Measurements from ENCODE around the gene APOL6. TPM values are rescaled to one million over a fixed set of nuclear protein-coding genes. Genes with fewer than 3 reads are reported as not detected.

APOL6 gene, protein sequence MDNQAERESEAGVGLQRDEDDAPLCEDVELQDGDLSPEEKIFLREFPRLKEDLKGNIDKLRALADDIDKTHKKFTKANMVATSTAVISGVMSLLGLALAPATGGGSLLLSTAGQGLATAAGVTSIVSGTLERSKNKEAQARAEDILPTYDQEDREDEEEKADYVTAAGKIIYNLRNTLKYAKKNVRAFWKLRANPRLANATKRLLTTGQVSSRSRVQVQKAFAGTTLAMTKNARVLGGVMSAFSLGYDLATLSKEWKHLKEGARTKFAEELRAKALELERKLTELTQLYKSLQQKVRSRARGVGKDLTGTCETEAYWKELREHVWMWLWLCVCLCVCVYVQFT
- total RNA-seq = 10 to 100 TPM; 54.9 to 55.8 TPM

DNA sequence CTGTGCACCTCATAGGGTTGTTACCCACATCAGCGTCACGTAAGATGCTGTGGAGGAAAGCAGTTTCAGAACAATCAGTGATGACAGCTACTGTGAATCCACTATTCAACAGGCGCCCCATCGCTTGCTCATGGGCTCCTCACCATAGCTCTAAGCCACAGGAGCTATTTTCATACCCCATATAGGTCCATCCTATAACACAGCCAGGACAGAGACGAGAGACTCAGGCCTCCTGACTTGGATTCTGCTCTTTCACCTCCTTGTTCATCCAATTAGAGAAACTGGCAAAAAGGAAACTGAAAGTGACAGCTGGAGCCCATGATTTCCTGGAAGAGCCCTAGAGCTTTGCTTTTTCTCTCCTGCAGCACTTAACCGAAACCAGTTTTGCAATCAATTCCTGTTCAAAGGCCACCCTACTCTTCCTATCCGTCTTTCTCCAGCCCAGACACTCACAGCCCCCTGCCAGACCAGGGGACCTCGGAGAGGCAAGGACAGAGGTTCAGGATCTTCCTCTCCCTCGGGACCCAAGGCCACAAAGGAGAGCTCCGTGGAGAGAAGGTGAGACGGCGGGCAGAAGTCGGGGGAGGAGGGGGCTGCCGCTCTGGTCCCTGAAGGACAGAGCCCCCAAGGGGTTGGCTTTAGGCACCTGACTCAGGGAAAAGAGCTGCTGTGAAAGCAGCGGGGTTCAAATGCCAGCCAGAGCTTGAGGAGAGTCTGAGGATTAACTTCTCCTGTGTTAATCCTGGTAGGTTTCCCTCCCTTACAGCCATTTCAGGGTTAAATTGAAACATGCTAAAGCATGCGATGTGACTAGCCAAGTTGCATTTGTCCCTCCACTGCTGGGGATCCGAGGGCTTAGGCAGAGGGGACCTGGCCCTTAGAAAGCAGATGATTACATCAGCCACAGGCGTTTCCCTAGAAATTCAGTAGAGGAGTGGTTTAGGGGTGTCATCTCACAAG, at the start of gene APOL6:
Gene APOL6, plus strand, starts transcription at position 381 of the 960 bp plus-strand sequence. CDS start 7,980 bp downstream, outside the sequence.
- H3K36me3 Mint-ChIP-seq = peaks cover 44% of the 10 kb centered on the region
- peaks cover 5% of the 10 kb centered on the region for H3K9me3 Mint-ChIP-seq
- peak; percentile 65 for DNase-seq
- H3K4me1 Mint-ChIP-seq = peaks cover 33% of the 10 kb centered on the region
- peak within 1 kb of the TSS; percentile 100 for H3K27ac Mint-ChIP-seq
- H3K27me3 Mint-ChIP-seq = no peaks in the 10 kb centered on the region
- H3K4me3 Mint-ChIP-seq = peak within 1 kb of the TSS; percentile 100

DNA sequence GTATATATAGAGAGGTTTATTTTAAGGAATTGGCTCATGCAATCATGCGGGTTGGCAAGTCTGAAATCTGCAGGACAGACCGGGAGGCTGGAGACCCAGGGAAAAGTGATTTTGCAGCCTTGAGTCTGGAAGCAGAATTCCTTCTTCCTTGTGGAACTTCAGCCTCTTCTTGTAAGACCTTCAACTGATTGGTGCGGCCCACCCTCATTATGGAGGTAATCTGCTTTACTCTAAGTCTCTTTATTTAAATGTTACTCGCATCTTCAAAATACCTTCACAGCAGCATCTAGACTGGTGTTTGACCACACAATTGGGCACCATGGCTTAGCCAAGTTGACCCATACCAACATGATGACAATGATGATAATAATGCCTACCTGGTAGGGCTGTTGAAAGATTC, 48.9 kb upstream of the APOL6 start:
- no peak overlapping the region for H3K27ac Mint-ChIP-seq
- no peaks in the 10 kb centered on the region for H3K36me3 Mint-ChIP-seq
- DNase-seq = no peak
- no peak overlapping the region for H3K4me3 Mint-ChIP-seq
- no peaks in the 10 kb centered on the region for H3K9me3 Mint-ChIP-seq
- H3K27me3 Mint-ChIP-seq = no peaks in the 10 kb centered on the region
- no peaks in the 10 kb centered on the region for H3K4me1 Mint-ChIP-seq

DNA sequence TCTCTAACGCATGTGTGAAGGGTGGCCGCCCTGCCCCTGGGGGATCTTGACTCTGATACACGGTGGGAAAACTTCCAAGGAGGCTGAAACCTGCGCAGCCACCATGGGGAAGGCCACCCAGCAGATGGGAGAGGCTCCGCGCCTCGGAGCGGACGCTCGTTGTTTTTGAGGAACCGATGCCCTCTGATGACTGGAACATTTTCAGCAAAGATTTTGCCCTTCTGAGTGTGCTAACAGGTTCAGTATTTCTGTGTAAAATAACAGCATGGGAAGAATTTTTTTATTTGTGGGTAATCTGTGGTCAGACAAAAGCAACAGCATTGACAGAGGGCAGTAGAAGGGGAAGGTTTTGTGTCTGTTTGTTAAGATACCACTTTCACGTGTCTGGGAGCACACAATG, 47.8 kb upstream of the APOL6 start:
- peaks cover 2% of the 10 kb centered on the region for H3K4me1 Mint-ChIP-seq
- H3K4me3 Mint-ChIP-seq = no peak overlapping the region
- no peak for DNase-seq
- no peaks in the 10 kb centered on the region for H3K9me3 Mint-ChIP-seq
- H3K27me3 Mint-ChIP-seq = no peaks in the 10 kb centered on the region
- H3K36me3 Mint-ChIP-seq = no peaks in the 10 kb centered on the region
- no peak overlapping the region for H3K27ac Mint-ChIP-seq

DNA sequence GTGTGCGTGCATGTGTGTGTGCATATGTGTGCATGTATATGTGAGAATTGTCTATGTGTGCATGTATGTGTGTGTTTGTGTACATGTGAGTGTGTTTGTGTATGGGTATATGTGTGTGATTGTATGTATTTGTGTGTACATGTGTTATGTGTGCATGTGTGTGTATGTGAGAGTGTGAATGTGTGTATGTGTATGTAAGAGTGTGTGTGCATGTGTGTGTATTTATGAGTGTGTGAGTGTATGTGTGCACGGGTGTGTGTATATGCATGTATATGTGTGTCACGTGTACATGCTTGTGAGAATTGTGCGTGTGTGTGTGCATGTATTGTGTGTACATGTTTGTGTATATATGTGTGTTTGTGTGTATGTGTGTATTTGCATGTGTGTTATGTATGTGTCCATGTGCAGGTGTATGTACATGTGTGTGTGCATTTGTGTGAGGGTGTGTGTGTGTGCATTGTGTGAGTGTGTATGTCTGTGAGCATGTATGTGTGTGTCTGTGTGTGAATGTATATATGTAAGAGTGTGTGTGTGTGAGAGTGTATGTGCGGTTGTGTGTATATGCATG, 47.1 kb upstream of the APOL6 start:
- H3K36me3 Mint-ChIP-seq = no peaks in the 10 kb centered on the region
- no peak for DNase-seq
- H3K4me3 Mint-ChIP-seq = no peak overlapping the region
- peaks cover 2% of the 10 kb centered on the region for H3K4me1 Mint-ChIP-seq
- peaks cover 1% of the 10 kb centered on the region for H3K27me3 Mint-ChIP-seq
- H3K9me3 Mint-ChIP-seq = no peaks in the 10 kb centered on the region
- H3K27ac Mint-ChIP-seq = no peak overlapping the region

DNA sequence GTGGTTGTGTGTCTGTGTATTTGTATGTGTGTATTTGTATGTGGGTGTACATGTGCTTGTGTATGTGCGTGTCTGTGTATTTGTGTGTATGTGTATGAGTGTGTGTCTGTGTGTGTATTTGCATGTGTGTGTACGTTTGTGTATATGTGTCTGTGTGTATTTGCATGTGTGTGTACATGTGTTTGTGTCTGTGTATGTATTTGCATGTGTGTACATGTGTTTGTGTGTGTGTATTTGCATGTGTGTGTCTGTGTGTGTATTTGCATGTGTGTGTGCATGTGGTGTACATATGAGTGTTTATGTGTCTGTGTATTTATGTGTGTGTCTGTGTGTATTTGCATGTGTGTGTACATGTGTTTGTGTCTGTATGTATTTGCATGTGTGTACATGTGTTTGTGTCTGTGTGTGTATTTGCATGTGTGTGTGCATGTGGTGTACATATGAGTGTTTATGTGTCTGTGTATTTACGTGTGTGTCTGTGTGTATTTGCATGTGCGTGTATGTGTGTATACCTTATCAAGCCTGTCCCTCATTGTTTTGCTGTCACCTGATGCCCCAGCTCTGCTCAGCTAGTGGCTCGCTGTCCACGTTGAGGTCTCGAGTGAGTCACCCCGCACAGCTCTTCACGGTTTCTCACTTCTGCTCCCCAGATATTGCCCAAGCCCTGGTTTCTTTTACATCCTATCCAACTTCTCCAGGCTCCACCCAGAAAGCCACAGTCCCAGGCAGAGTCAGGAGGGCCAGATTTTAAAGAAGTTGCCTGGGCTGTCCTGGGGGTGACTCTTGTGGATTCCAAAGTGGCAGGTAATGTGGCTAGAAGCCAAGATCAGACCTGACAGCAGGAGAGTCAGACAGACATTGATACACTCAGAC, 46.3 kb upstream of the APOL6 start:
- no peaks in the 10 kb centered on the region for H3K9me3 Mint-ChIP-seq
- DNase-seq = no peak
- no peaks in the 10 kb centered on the region for H3K36me3 Mint-ChIP-seq
- no peak overlapping the region for H3K4me3 Mint-ChIP-seq
- H3K27ac Mint-ChIP-seq = no peak overlapping the region
- peaks cover 2% of the 10 kb centered on the region for H3K4me1 Mint-ChIP-seq
- peaks cover 3% of the 10 kb centered on the region for H3K27me3 Mint-ChIP-seq

DNA sequence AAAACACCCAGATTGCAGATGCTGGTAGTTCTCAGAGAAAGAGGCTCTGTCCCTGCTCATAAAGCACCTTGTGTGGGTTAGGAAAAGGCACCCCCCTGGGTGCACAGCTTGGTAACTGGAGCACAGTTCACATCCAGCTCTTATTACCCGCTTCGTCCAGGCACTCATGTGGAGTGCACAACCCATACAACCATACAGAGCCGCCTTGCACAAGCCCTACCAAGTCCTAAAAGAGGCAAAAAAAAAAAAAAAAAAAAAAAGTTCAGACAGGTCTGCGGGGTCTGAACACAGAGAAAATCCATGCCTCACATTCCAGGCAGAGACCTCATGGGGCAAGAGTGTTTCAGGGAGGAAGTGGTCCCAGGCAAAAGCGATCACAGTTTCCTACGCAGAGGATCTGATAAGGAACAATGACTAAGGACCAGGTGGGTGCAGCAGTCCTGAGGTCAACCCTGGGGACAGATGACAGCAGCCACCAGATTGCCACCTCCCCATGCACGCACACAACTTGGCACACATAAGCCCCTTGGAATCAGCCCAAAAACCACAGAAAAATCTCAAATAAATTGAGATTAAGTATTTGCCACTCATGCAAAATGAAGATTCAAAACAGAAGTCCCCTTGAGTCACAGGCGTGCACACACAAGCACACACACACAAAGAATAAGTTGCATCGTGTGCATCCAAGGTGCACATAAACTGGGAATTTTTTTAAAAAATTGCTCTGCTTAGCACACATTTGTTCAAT, 43.5 kb upstream of the APOL6 start:
- Mint-ChIP-seq H3K27ac (no peak overlapping the region), H3K4me1 (peaks cover 2% of the 10 kb centered on the region), H3K9me3 (no peaks in the 10 kb centered on the region), H3K27me3 (peaks cover 15% of the 10 kb centered on the region), H3K36me3 (no peaks in the 10 kb centered on the region), H3K4me3 (no peak overlapping the region)
- DNase-seq = peak; percentile 24

DNA sequence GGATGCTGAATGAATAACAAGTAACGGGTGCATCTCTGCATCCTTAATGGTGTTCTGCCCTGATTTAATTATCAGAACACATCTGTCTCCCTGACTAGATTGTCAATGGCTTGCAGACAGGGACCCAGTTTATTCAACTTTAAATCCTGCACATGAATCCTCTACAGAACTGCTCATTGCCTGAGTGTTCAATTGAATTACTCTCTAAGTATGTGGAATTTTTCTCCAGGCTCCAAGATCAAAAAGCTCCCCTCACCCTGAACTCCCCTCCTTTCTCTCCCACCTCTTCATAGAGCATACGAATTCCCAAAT, 42.9 kb upstream of the APOL6 start:
- Mint-ChIP-seq H3K4me3 (no peak overlapping the region), H3K27ac (no peak overlapping the region), H3K36me3 (no peaks in the 10 kb centered on the region), H3K4me1 (peaks cover 2% of the 10 kb centered on the region), H3K9me3 (no peaks in the 10 kb centered on the region), H3K27me3 (peaks cover 15% of the 10 kb centered on the region)
- DNase-seq = no peak

DNA sequence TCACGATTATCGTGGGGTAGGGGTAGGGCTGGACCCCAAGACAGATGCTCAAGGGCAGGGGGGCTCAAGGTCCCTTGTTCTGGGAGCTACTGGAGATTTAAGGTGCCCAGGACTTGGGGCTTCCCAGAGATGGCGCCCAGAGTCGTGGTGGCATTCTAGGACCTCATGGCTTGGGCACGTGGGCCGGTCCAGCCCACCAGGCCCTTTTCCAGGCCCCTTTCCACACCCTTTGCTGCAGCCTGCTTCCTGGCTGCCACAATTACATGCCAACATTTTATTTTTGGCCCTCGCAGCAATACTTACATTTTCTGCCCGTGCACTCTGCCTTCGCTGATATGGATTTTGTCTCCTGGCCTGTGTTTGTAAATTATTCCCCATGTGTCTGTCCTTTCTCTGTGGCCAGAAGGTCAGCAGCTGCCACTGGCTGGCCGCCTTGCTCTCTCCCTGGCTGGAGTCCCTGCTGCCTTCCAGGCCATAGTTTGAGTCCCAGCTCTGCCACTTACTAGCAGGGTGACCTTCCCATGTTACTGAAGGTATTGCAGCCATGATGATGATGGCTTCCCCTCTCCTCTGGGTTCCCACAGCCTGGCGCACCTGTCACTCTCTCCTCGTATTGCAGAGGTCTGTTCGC, 42.3 kb upstream of the APOL6 start:
- no peak for DNase-seq
- Mint-ChIP-seq H3K36me3 (no peaks in the 10 kb centered on the region), H3K4me3 (no peak overlapping the region), H3K27ac (no peak overlapping the region), H3K4me1 (peaks cover 2% of the 10 kb centered on the region), H3K9me3 (no peaks in the 10 kb centered on the region), H3K27me3 (peaks cover 15% of the 10 kb centered on the region)

DNA sequence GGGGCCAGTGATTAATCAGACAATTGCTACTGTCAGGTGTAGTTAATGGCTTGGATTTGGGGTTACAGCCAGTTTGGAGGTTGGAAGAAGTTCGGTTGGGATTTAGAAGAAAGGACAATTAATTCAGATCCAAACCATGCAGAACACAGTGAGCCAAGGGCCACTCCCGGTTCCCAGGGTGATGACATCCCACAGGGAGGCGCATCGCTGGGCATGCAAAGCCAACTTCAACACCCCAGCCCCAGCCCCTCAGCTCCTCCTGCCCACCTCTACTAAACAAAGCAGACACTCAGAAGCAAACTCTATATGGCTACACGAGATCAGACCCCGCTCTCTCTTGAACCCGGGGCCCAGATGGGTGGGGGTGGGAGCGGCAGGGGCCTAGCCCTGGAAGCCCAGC, 41.3 kb upstream of the APOL6 start:
- H3K27me3 Mint-ChIP-seq = peaks cover 16% of the 10 kb centered on the region
- DNase-seq = no peak
- H3K4me1 Mint-ChIP-seq = peaks cover 8% of the 10 kb centered on the region
- H3K36me3 Mint-ChIP-seq = no peaks in the 10 kb centered on the region
- no peak overlapping the region for H3K4me3 Mint-ChIP-seq
- no peaks in the 10 kb centered on the region for H3K9me3 Mint-ChIP-seq
- H3K27ac Mint-ChIP-seq = no peak overlapping the region

DNA sequence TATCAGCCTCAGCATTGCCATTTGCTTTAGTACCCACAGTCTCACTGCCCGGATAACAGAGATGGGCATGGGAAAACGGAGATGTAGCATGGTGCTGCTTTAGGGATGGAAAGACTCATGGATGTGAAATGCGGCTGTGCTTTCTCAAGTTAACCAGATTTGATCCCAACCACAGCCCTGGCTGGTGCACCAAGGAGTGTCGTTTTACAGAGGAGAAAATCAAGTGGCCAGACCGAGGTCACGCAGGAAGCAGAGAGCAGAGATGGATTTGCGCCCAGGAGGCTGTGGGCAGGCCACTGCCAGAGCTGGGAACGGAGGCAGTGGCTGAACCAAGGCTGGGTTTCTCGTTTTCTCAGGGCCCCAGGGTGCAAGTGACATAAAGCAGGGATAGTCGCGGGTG, 40.2 kb upstream of the APOL6 start:
- Mint-ChIP-seq H3K27me3 (peaks cover 19% of the 10 kb centered on the region), H3K27ac (no peak overlapping the region), H3K36me3 (no peaks in the 10 kb centered on the region), H3K9me3 (no peaks in the 10 kb centered on the region), H3K4me1 (peaks cover 9% of the 10 kb centered on the region), H3K4me3 (no peak overlapping the region)
- no peak for DNase-seq

DNA sequence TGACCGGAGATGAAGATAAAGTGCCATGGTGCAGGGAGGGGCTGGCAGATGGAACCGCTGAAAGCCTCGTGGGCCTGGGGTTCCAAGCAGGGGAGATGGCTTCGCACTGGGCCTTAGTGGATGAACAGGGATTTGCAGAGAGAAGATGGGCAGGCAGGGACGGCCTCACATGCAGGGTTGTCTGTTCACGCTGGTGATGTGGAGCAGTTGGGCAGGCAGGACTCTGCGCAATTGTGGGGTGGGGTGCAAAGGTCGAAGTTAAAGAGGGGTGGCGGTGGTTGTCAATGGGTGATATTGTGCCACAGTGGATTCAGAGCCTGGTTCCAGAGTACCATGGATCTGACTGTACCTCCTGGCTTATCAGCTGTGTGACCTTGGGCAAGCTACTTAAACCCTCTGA, 39.0 kb upstream of the APOL6 start:
- Mint-ChIP-seq H3K36me3 (no peaks in the 10 kb centered on the region), H3K9me3 (no peaks in the 10 kb centered on the region), H3K4me1 (peaks cover 9% of the 10 kb centered on the region), H3K27me3 (peaks cover 19% of the 10 kb centered on the region), H3K4me3 (no peak overlapping the region), H3K27ac (no peak overlapping the region)
- DNase-seq = no peak

DNA sequence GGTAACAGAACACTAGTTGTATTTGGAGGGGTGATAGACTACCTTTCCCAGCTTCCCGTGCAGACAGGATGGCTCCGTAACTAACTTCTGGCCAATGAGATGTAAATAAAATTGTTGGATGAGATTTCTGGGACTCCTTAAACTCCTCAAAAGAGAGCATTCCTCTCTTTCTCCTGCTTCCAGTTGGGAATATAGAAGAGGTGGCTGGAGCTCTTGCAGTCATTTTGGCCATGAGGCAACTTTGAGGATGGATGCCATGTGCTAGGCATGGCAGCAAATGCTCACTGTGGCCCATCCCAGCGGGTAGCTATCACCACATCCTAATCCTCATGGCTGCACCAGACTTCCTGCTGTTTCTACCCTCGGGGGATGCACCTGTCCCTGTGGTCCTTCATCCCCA, 38.5 kb upstream of the APOL6 start:
- H3K4me3 Mint-ChIP-seq = no peak overlapping the region
- peaks cover 19% of the 10 kb centered on the region for H3K27me3 Mint-ChIP-seq
- H3K9me3 Mint-ChIP-seq = no peaks in the 10 kb centered on the region
- DNase-seq = no peak
- H3K4me1 Mint-ChIP-seq = peaks cover 9% of the 10 kb centered on the region
- no peak overlapping the region for H3K27ac Mint-ChIP-seq
- no peaks in the 10 kb centered on the region for H3K36me3 Mint-ChIP-seq

DNA sequence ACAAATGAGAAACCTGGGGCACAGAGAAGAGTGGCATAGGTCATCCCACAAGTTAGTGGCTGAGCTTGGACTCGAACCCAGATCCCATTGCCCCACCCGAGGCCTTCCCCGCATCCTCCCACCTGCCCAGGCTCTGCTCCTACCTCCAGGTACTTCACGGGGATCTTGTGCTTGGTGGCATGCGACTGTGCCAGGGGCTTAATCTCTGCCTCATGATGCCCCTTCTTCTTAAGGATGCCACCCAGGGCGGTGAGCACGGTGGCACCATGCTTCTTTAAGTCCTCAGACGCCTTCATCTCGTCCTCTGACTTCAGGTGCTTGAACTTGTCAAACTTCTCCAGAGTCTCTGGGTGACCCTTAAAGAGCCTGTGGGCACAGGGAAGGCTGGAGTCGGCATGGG, 37.5 kb upstream of the APOL6 start:
- no peak for DNase-seq
- H3K36me3 Mint-ChIP-seq = no peaks in the 10 kb centered on the region
- no peak overlapping the region for H3K27ac Mint-ChIP-seq
- H3K4me1 Mint-ChIP-seq = peaks cover 9% of the 10 kb centered on the region
- H3K27me3 Mint-ChIP-seq = peaks cover 19% of the 10 kb centered on the region
- H3K9me3 Mint-ChIP-seq = no peaks in the 10 kb centered on the region
- H3K4me3 Mint-ChIP-seq = no peak overlapping the region
